Panc1 (cell line): ENCODE data around the gene FGD4. TPM values are rescaled to one million over a fixed set of nuclear protein-coding genes. Genes with fewer than 3 reads are reported as not detected.

Experiments used
- ATAC-seq: fragments of 200-7000 bp; cut with Tn5 transposase; 2 replicates; pipeline ENCODE4 v1.9.1; 2020; ENCODE audit warnings: mild to moderate bottlenecking, moderate library complexity
- BruUV-seq: library from RNA; stranded (reverse); fragments of 400-500 nt; replicated peaks from 2 replicates; lab custom pipeline; 2021; lab: Mats Ljungman, UMichigan
- CTCF ChIA-PET: fragments of 300-600 bp; sonication (Branson Sonifier 250); formaldehyde crosslinking; loops from one replicate; lab custom pipeline; 2022; ENCODE audit warnings: antibody characterized with exemption; lab: Charles Lee
- POLR2A ChIA-PET: fragments of 300-600 bp; sonication (Branson Sonifier 250); formaldehyde crosslinking; loops from one replicate; lab custom pipeline; 2022; ENCODE audit warnings: antibody characterized with exemption; lab: Charles Lee
- DNase-seq: peaks from one replicate; pipeline ENCODE4 v3.0.0-alpha.2; 2010; ENCODE audit warnings: low read depth, low spot score
- H3K27ac ChIP-seq: 2 replicates; pipeline ENCODE4 v1.5.1; 2011; ENCODE audit warnings: mild to moderate bottlenecking, low read length, inconsistent platforms
- H3K27me3 ChIP-seq: fragments of 200-500 bp; sonication (Bioruptor generic); 2 replicates; pipeline ENCODE4 v1.6.0; 2014; ENCODE audit warnings: low read length, inconsistent platforms; ENCODE audit not compliant: control insufficient read depth, insufficient read depth
- H3K36me3 ChIP-seq: fragments of 200-500 bp; sonication (Bioruptor generic); 2 replicates; pipeline ENCODE4 v1.5.1; 2014; ENCODE audit warnings: inconsistent platforms, mild to moderate bottlenecking, low read length, moderate library complexity; ENCODE audit not compliant: control insufficient read depth, insufficient read depth
- H3K4me1 ChIP-seq: 2 replicates; pipeline ENCODE4 v1.5.1; 2011; ENCODE audit warnings: inconsistent platforms, mild to moderate bottlenecking, low read length, moderate library complexity; ENCODE audit not compliant: control insufficient read depth, insufficient read depth
- H3K4me3 ChIP-seq, 2 experiments: 2 replicates each; pipeline ENCODE4 v1.5.1; 2011 to 2012; ENCODE audit warnings: low read depth in 2 of 2, low read length in 2 of 2, mild to moderate bottlenecking in 2 of 2, inconsistent platforms in 1 of 2, moderate library complexity in 1 of 2
- H3K9me3 ChIP-seq: fragments of 200-500 bp; sonication (Bioruptor generic); 2 replicates; pipeline ENCODE4 v1.5.1; 2014; ENCODE audit warnings: low read depth, mild to moderate bottlenecking, inconsistent platforms, low read length, moderate library complexity; ENCODE audit not compliant: control insufficient read depth, insufficient read depth
- CTCF ChIP-seq: fragments of 450-650 bp; IDR thresholded peaks from 2 replicates; pipeline ENCODE4 v1.5.1; 2017; ENCODE audit warnings: mild to moderate bottlenecking
- POLR2AphosphoS5 ChIP-seq: IDR thresholded peaks from 2 replicates; pipeline ENCODE4 v1.6.1; 2012; ENCODE audit warnings: mild to moderate bottlenecking, low read depth, low read length, moderate library complexity
- REST ChIP-seq, 2 experiments: IDR thresholded peaks; 2 replicates each; pipeline ENCODE4 v1.6.1; 2011 to 2012; ENCODE audit warnings: low read depth in 2 of 2, control low read depth in 1 of 2, low read length in 1 of 2, mild to moderate bottlenecking in 1 of 2, moderate library complexity in 1 of 2; ENCODE audit not compliant: insufficient read depth in 1 of 2
- SIN3A ChIP-seq: IDR thresholded peaks from 2 replicates; pipeline ENCODE4 v1.6.1; 2012; ENCODE audit warnings: low read depth, mild to moderate bottlenecking, low read length, moderate library complexity, borderline replicate concordance; ENCODE audit not compliant: insufficient read depth
- TCF7L2 ChIP-seq: IDR thresholded peaks from 2 replicates; pipeline ENCODE4 v1.6.1; 2011; ENCODE audit warnings: mild to moderate bottlenecking, low read depth, low read length, inconsistent platforms
- in situ Hi-C: cut with HindIII; loops from 2 replicates; pipeline ENCODE4 v1.10.0; 2016; ENCODE audit warnings: low sequenced_read_pairs, low pct_unique_long_range_greater_than_20kb
- intact Hi-C: fragments of 100-400 bp; cut with micrococcal nuclease; formaldehyde crosslinking; loops from one replicate; pipeline ENCODE4 v1.10.0; 2022; ENCODE audit not compliant: unreplicated experiment
- total RNA-seq: library from RNA; stranded (reverse); gene quantifications from one replicate; pipeline ENCODE4 v1.2.1, GENCODE V29; 2021; ENCODE audit not compliant: unreplicated experiment

Gene FGD4
- total RNA-seq, 1 experiment from 2014 or later, result 5.0 TPM

GRCh38 chr12:32641287-32641901 is 242.0 kb downstream of the FGD4 start:
- intact Hi-C loops, result no loop called here
- in situ Hi-C loops, result no loop called here
- POLR2A ChIA-PET, result interaction anchor here (0.6 kb wide), 1 partner anchor 15 kb away, joined by 11 read pairs; no protein-coding TSS in a partner anchor
- Histone ChIP-seq H3K27ac (no peak overlapping the region), H3K9me3 (no peaks in the 10 kb centered on the region), H3K4me1 (no peaks in the 10 kb centered on the region), H3K27me3 (no peaks in the 10 kb centered on the region), H3K36me3 (no peaks in the 10 kb centered on the region), H3K4me3 (no peak overlapping the region)
- CTCF ChIA-PET, result no interaction called here
- no peak for ATAC-seq
- TF ChIP-seq REST (IDR thresholded peaks at IDR 0.05; ENCODE audit: insufficient read depth in 1 of 2, low read depth in 2 of 2, low read length in 1 of 2) (no peak), POLR2AphosphoS5 (no peak), SIN3A (no peak), TCF7L2 (no peak)
- BruUV-seq, result no TSS peak
- no peak for DNase-seq

- in situ Hi-C loops, result no loop called here
- CTCF ChIA-PET, result no interaction called here
Measured at GRCh38 chr12:32644431-32644830, 245.1 kb downstream of the FGD4 start.

More at GRCh38 chr12:32644431-32644830, 245.1 kb downstream of the FGD4 start:
- Histone ChIP-seq H3K27ac (no peak overlapping the region), H3K4me1 (no peaks in the 10 kb centered on the region), H3K27me3 (no peaks in the 10 kb centered on the region), H3K4me3 (no peak overlapping the region), H3K9me3 (no peaks in the 10 kb centered on the region), H3K36me3 (no peaks in the 10 kb centered on the region)
- TF ChIP-seq REST (IDR thresholded peaks at IDR 0.05; ENCODE audit: insufficient read depth in 1 of 2, low read depth in 2 of 2, low read length in 1 of 2), result no peak
- TF ChIP-seq TCF7L2, result no peak
- no peak for TF ChIP-seq CTCF
- BruUV-seq, result no TSS peak
- no peak for DNase-seq
- ATAC-seq, result no peak
- intact Hi-C loops, result no loop called here
- POLR2A ChIA-PET, result no interaction called here
